ENCODE measurements around the gene MRPS12. TPM values are rescaled to one million over a fixed set of nuclear protein-coding genes. Genes with fewer than 3 reads are reported as not detected.
A peak's percentile ranks its signal among the peaks of the same experiment; 100 is the strongest.

The MRPS12 gene
- total and polyA plus RNA-seq, 9 of the 15 experiments (the other 6 are each of a cell fraction or from before 2014, with no cell fraction given): 8.1 to 174 (median 52.0) TPM

DNA sequence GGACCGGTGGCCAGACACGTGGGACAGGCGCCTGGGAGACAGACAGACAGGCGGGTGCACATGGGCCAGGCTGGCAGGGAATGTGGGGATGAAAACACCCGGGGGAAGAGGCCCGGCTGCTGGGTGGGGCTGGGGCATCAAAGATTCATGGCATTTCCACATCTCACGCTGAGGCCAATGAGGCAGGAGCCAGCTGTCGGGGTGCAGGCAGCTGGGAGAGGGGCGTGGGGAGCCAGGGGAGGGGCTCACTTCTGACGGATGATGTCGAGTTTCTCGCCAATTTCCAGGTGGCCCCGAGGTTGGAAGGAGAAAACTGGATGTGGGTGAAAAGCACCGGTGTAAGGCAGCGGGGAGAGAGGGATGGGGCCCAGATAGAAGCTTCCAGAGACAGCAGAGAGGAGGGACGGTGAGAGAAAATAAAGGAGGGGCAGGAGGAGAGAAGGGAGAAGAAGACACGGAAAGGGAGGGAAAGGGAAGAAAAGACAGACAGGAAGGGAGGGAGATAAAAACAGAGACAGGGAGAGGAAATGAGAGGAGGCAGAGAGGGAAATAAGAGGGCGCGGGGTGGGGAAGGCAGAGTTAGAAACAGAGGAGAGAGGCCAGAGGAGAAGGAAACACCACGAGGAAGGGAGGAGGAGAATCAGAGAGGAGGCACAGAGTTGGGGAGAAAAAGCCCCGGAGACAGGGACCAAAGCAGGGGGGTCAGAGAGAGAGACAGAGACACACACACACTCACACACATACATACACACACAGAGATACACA lies 10.7 kb upstream of the MRPS12 start:
- BruUV-seq (replicated peaks): no TSS peak
- Histone ChIP-seq H4K20me1 (replicated peaks; ENCODE audit: control insufficient read depth, insufficient read depth, low read length) (no peaks in the 10 kb centered on the region), H3K36me3 (ENCODE audit: control insufficient read depth, insufficient read depth, low read length) (peaks cover 38% of the 10 kb centered on the region; the same call in 1 of the 3 replicates), H3K27ac (ENCODE audit: extremely low read depth, low read depth, low read length) (no peak overlapping the region), H3K4me2 (ENCODE audit: insufficient read depth, low read length) (no peak overlapping the region), H3K79me2 (ENCODE audit: control insufficient read depth, insufficient read depth, low read length) (no peaks in the 10 kb centered on the region), H3K4me1 (replicated peaks in 1 of 2; ENCODE audit: control insufficient read depth in 2 of 2, insufficient read depth in 2 of 2, low read length in 2 of 2) (peaks cover 0 to 40% of the 10 kb centered on the region in 2 experiments; a peak in 3 of 5 replicates), H3K9me1 (ENCODE audit: control insufficient read depth, insufficient read depth, low read length) (no peaks in the 10 kb centered on the region), H2AFZ (ENCODE audit: low read depth, low read length) (no peak overlapping the region), H3K9me3 (replicated peaks; ENCODE audit: control insufficient read depth, insufficient read depth, low read depth, low read length) (no peaks in the 10 kb centered on the region), H3K9ac (ENCODE audit: insufficient read depth in 1 of 2, low read depth in 2 of 2, low read length in 2 of 2) (peak overlapping the region in 1 of 2 experiments; percentile 22; a peak in 1 of 4 replicates), H3K27me3 (ENCODE audit: control insufficient read depth in 2 of 2, insufficient read depth in 2 of 2, low read length in 2 of 2) (no peaks in the 10 kb centered on the region), H3K4me3 (no peak overlapping the region)
- FAIRE-seq (no peak), DNase-seq (ENCODE audit: extremely low read depth in 1 of 4, low spot score in 3 of 4) (peak in 1 of 4 experiments; percentile 10), ATAC-seq (no peak)
- intact Hi-C loops (cut with micrococcal nuclease): no loop called here
- WGBS (ENCODE audit: insufficient coverage, low coverage, missing lambda C conversion rate): 68% methylated on average over 11 of the region's 21 CpGs
- TF ChIP-seq TBL1XR1 (IDR thresholded peaks at IDR 0.05; ENCODE audit: low read length in 2 of 2) (no peak), RHOXF2B (CRISPR knock-in tag; conservative IDR thresholded peaks at IDR 0.05) (no peak)
- TF ChIP-seq, protein P1, sequence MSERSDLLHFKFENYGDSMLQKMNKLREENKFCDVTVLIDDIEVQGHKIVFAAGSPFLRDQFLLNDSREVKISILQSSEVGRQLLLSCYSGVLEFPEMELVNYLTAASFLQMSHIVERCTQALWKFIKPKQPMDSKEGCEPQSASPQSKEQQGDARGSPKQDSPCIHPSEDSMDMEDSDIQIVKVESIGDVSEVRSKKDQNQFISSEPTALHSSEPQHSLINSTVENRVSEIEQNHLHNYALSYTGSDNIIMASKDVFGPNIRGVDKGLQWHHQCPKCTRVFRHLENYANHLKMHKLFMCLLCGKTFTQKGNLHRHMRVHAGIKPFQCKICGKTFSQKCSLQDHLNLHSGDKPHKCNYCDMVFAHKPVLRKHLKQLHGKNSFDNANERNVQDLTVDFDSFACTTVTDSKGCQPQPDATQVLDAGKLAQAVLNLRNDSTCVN (CRISPR knock-in tag; IDR thresholded peaks at IDR 0.05): 0 out of 2 replicates have a peak, but pooled peaks have one; percentile 1
- CTCF ChIA-PET (ENCODE audit: low intra/inter-chr PET ratio): no interaction called here
- in situ Hi-C loops (cut with MboI): loop anchor here (10.0 kb wide), 1 partner anchor 395 kb away; no protein-coding TSS in a partner anchor
- POLR2A ChIA-PET: interaction anchor here (0.6 to 0.9 kb wide), 2 partner anchors 88 to 169 kb away, joined by 3 read pairs; partner anchors contain the start of gene ECH1
